Stimulated activated CD8-positive, alpha-beta memory T cell treated with anti-CD3 and anti-CD28 coated beads, Interleukin-7, amount 100 ng/mL, for 24 hours (primary cell): ENCODE measurements around the gene NOC4L.
"Not testable (repeated sequence)": the region's sequence is repeated elsewhere in the genome, so short reads cannot be mapped to it uniquely, and the experiment has no call there.

ENCODE experiments used
- DNase-seq: peaks from one replicate; pipeline ENCODE4 v3.0.0-alpha.2; 2020; ENCODE audit warnings: low read depth

Gene NOC4L

DNA sequence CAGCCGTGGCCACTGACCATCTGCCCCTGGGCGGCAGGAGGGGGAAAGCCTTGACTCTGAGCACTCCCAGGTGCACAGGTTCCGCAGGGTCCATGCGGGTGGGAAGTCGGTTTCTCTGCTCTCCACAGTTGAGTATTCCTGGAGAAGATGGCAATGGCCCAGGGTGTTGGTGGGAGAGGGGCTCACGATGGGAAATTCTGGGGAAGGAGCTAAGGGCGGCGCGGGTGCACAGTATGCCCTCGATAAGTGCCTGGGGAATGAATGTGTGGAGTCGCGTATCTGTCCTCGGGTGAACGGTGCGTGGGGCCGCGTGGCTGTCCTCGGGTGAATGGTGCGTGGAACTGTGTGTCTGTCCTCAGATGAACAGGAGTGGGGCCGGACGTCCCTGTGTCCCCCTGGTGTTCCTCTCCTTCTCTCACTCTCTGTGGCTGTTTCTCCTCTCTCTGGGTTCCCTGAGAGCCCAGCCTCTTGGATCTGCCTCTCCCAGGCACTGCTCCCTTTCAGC lies 38.0 kb downstream of the NOC4L start:
- DNase-seq, result no peak

DNA sequence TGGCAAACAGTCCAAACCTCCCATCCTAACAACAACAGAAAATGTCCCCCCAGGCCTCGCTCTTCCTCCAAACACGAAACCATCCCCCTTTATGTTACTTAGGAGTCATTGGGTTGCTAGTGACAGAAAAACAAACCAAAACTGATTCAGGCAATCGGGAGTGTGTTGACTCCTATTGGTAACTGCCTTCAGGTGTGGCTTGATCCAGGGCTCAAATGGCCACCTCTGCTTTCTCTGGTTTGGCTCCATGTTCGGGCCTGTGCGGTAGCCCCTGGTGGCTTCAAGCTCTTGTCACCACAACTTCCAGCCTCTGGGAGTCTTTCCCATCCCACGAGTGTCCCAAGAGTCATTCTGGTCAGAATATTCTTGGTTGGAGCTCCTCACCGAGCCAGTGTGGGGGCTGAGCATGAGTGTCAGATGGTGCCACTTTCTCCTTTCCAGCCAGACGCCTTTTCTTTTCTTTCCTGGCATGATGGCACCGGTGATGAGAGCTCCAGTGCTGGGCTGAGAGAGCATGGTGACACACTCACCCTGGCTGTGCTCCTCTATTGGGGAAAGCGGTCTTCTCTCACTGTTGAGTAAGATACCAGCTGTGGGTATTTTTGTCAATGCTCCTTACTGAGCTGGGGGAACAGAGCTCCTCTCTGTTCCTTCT lies 38.6 kb downstream of the NOC4L start:
- DNase-seq, result no peak

DNA sequence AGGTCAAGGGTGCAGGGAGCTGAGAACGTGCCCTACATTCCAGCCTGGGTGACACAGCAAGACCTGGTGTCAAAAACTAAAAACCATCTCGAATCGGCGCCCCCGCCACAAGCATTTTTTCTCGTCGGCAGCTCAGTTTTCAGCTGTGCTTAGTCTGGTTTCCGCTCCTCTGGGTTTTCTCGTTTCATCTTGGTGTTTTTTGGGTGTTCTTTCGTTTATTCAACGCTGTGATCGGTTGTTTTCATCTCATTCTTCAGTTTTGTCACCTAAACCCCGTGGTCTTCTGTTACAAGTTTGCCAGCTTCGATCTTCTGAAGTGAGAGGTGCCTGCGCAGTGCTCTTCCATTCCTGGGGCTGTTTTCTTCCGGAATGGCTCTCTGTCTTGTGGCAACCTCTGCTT lies 41.4 kb downstream of the NOC4L start:
- DNase-seq, result no peak

GRCh38 chr12:132186208-132186856 lies 42.1 kb downstream of the NOC4L start:
- no peak for DNase-seq

DNA sequence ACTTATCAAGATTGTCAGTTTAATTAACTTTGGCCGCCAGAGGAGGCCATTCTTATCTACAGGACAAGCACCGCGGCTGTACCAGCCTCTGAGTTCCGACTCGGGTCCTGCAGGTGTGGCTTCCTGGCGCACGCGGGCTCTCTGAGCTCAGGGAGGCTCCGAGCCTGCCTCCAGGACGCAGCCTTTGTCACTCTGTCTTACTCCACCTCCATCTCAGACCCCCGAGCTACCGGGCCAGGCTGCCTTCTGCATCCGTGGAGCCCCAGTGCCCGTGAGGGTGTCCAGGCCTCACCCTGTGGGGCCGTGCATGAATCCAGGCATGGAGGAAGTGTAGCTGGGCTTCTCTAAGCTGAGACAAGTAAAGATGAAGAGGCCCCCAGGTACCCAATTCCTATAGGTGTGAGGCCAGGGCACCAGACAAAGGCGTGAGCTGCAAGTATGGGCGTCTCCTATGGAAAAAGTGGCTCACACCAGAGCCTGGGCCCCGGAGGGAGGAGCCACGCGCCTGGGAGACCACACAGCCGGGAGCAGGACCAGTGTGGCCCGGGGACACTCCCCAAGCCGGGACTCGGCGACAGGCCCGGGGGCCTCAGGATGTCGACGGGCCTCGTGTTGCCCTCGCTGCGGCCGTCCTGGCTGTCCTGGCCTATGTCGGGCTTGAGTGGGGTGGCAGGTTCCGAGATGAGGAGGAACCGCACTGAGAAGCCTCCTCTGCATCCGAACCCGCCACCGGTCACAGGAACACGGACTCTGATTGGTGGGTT lies 42.8 kb downstream of the NOC4L start:
- no peak for DNase-seq

- no peak for DNase-seq
These were observed 43.6 kb downstream of the NOC4L start for GRCh38 chr12:132187646-132188450.

- DNase-seq, result no peak
These were observed 44.2 kb downstream of the NOC4L start for GRCh38 chr12:132188451-132188901.

DNA sequence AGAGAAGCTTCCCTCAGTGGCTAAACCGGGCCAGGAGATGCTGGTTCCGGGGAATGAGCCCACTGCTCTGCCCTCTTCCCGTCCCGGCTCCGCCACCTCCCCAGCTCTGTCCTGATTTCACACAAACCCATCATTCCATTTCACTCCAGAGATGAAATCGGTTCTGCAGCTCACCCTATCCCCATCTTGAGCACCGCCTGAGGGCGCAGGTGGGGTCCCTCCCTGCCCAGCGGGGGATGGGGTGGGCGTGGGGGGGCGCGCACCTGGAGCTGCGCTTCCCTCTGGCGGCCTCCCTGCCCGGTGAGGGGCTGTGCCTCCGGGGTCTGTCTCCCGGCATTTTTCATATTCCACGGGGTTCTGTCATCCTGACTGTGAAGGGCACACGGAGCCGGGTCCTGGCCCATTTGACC lies 44.7 kb downstream of the NOC4L start:
- no peak for DNase-seq

DNA sequence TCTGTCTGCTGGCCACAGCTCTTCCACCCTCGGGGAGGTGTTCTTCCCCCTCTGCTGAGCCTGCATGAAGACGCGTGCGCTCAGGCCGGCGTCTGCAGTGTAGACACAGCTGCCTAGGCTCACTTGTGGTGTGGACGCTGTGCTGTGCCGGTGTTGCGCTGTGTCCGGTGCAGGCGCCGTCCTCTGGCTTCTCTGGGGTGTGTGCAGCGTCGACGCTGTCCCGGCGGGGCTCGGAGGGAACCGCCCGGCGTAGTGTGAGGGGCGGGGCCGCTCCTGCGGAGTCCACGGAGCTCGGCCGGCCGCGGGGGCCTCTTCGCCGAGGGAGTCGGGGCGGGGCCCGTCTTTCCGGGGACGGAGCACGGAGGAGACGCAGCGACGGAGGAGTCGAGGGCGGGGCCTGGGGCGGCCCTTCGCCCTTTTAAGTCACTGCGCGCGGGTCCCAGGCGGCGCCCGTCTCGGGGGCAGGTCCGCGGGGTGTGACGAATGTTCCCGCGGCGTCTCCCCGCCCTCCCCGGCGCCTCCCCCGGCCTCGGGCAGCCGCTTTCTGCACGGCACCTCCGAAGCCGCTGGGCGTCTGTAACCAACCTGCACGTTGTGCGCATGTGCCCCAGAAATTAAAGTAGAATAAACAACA lies 45.2 kb downstream of the NOC4L start:
- peak; percentile 86 for DNase-seq

DNA sequence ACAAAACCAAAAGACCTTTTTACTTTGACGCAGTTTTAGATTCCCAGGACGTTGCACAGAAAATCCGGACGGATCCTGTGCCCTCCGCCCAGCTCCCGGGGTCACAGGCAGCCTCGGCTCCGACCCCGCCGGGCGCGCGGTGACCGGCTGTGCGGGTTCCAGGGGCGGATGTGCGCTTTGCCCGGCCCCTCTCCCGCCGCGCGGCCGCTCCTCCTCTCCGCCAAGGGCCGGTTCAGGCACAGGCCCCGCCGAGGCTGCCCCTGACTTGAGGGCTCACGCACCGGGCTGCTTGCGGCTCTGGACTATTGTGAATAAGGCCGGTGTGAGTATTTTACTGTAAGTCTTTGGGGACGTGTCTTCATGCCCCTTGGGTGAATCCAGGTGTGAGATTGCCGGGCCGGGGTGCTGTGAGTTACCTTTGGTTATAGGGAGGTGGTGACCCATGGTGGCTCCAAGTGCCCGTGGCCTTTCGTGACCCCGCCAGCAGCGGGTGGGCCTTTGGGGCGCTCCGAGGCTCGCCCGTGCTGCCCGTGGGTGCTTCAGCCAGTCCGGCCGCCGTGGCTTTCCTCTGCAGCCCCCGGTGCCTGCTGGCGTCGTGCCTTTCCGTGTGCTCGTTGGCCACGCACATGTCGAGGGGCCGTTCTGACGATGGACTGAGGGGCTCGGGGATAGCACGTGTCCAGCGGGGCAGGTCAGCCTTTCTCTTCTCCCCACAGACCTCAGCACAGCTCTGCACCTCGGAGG lies 45.9 kb downstream of the NOC4L start:
- no peak for DNase-seq

GRCh38 chr12:132190834-132191500 lies 46.7 kb downstream of the NOC4L start:
- DNase-seq, result no peak

DNA sequence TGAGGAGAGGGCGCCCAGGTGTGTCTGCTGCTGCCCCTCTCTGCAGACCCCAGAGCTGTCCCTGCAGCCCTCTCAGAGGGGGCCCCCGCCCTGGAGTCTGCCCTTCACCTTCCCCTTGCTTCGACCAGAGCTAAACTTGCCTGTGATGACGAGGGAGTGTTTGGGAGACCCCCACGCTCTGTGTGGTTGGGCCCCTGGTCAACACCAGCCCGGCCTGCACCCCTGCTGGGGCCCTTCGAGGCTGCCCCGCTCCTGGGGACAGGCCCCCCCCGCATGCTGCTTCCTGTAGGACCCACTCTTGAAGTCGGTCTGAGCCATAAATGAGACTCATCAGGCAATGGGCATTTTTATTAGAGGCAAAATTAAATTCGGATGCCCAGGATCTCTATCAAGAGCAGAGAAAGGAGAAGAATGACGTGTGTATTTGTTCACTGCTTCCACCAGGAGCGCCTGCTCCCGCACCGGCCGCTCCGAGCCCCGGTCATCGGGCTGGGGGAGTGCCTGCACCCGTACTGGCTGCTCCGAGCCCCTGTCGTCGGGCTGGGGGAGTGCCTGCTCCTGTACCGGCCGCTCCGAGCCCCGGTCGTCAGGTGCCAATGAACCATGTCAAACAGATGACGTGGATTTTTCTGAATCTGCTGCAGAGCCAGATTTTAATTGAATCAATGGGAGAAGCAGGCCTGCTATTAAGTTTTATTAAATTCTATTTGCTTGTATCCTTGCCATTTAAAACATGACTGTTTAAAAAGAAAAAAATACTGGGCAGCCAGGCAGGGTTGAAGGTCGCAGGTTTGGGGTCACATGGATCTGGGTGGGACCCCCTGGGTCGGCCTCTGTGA lies 47.7 kb downstream of the NOC4L start:
- DNase-seq, result no peak

DNA sequence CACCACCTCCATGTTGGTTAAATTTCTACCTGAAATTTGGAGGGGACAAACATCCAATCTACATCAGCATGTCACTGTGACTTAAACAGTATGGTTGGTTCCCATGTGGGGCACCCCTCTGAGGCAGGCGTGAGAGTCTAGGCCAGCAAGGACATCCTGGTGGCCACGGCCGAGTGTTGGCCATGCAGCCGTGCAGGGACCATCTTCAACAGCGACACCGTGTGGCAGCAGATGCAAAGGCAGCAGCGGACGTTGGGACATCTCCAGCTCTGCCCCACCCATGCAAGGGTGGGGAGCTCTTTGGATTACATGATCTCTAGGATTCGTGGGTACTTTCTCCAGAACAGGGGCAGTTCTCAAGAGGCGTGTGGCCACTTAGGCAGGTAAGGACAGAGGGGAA lies 49.8 kb downstream of the NOC4L start:
- DNase-seq, result no peak

DNA sequence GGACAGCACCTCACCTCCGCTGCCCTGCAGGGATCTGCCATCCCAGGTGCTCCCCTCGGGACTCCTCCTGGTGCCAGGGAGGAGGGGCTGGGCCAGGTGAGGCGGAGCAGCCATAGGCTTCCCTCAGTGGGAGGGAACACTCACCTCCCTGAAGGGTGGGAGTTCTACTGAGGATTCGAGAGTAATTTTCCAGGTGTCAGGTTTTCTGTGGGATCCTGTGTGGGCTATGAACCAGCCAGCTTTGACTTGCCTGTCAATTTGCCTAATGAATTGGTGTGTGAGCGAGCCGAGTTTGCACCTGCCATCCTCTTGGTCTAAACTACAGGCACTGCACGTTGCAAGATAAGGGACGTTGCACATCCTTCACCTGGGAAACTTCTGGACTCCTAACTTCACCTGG lies 50.3 kb downstream of the NOC4L start:
- DNase-seq, result no peak

GRCh38 chr12:132195242-132195641 lies 51.0 kb downstream of the NOC4L start:
- DNase-seq, result not testable (repeated sequence)

DNA sequence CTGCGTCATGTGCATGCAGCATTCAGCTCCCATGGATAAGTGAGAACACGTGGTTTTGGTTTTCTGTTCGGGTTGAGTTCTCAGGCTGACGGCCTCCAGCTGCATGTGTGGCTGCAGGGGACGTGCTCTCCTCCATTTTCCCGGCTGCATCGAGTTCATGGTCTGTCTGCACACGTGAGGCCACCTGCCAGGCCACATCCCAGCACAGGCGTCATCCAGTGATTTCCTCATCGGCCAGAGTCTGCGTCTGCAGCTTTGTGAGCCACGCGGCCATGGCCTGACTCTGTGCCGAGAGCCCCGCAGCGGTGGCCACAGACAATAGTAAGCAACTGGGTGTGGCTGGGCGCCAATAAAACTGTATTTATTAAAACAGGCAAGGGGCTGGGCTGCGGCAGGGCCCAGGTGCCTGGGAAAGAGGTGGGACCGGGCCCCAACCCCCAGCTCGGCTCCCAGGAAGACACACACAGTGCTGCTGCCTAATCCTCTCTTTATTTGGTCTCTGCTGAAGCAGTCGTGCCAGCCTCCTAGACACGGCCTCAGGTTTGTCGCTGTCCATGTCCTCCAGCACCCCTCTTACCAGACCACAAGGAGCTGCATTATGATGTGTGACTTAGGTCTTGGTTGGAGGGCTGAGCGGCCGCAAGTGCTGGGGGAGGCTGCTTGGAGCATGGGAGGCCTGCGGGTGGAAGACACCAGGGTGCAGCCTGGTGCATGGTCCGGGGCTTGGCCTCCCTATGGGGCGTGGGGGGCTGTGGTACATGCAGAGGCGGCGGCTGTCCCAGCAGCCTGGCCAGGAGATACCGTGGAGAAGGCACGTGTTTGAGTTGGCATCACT lies 52.0 kb downstream of the NOC4L start:
- DNase-seq, result no peak

- DNase-seq, result no peak
These were observed 52.7 kb downstream of the NOC4L start for GRCh38 chr12:132196873-132197390.
